ENCODE measurements around the gene CYTH4.

DNA sequence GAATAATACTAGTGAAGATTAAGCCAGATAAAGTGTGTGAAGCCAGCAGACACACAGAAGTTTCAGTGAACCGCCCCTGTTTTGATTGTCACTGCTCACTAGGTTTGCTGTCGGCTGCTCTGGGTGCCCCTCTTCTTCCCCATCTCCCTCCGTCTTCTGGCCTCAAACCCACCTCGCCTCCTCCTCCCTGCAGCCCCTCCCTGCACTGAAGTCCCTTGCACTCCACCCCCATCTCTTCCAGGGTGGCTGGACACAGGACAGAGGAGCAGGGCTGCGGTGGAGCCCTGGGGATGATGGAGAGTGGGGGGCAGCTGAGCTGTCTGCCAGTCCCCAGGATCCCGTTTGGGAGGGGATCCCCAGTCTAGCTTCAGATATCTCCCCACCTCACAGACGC lies 53.5 kb downstream of the CYTH4 start:
- no peak for TF ChIP-seq EP300 (IDR thresholded peaks at IDR 0.05)
- no peak for TF ChIP-seq CTCF (IDR thresholded peaks at IDR 0.05)

All from stomach (tissue), 4 donors.